Panc1 (cell line): Measurements from ENCODE around the gene ATP2B2. TPM values are rescaled to one million over a fixed set of nuclear protein-coding genes. Genes with fewer than 3 reads are reported as not detected.

Source experiments
- ATAC-seq: fragments of 200-7000 bp; cut with Tn5 transposase; 2 replicates; pipeline ENCODE4 v1.9.1; 2020; ENCODE audit warnings: mild to moderate bottlenecking, moderate library complexity
- BruUV-seq: library from RNA; stranded (reverse); fragments of 400-500 nt; replicated peaks from 2 replicates; lab custom pipeline; 2021; lab: Mats Ljungman, UMichigan
- CTCF ChIA-PET: fragments of 300-600 bp; sonication (Branson Sonifier 250); formaldehyde crosslinking; loops from one replicate; lab custom pipeline; 2022; ENCODE audit warnings: antibody characterized with exemption; lab: Charles Lee
- POLR2A ChIA-PET: fragments of 300-600 bp; sonication (Branson Sonifier 250); formaldehyde crosslinking; loops from one replicate; lab custom pipeline; 2022; ENCODE audit warnings: antibody characterized with exemption; lab: Charles Lee
- DNase-seq: peaks from one replicate; pipeline ENCODE4 v3.0.0-alpha.2; 2010; ENCODE audit warnings: low read depth, low spot score
- H3K27ac ChIP-seq: 2 replicates; pipeline ENCODE4 v1.5.1; 2011; ENCODE audit warnings: mild to moderate bottlenecking, low read length, inconsistent platforms
- H3K27me3 ChIP-seq: fragments of 200-500 bp; sonication (Bioruptor generic); 2 replicates; pipeline ENCODE4 v1.6.0; 2014; ENCODE audit warnings: low read length, inconsistent platforms; ENCODE audit not compliant: control insufficient read depth, insufficient read depth
- H3K36me3 ChIP-seq: fragments of 200-500 bp; sonication (Bioruptor generic); 2 replicates; pipeline ENCODE4 v1.5.1; 2014; ENCODE audit warnings: inconsistent platforms, mild to moderate bottlenecking, low read length, moderate library complexity; ENCODE audit not compliant: control insufficient read depth, insufficient read depth
- H3K4me1 ChIP-seq: 2 replicates; pipeline ENCODE4 v1.5.1; 2011; ENCODE audit warnings: inconsistent platforms, mild to moderate bottlenecking, low read length, moderate library complexity; ENCODE audit not compliant: control insufficient read depth, insufficient read depth
- H3K4me3 ChIP-seq, 2 experiments: 2 replicates each; pipeline ENCODE4 v1.5.1; 2011 to 2012; ENCODE audit warnings: low read depth in 2 of 2, low read length in 2 of 2, mild to moderate bottlenecking in 2 of 2, inconsistent platforms in 1 of 2, moderate library complexity in 1 of 2
- H3K9me3 ChIP-seq: fragments of 200-500 bp; sonication (Bioruptor generic); 2 replicates; pipeline ENCODE4 v1.5.1; 2014; ENCODE audit warnings: low read depth, mild to moderate bottlenecking, inconsistent platforms, low read length, moderate library complexity; ENCODE audit not compliant: control insufficient read depth, insufficient read depth
- POLR2AphosphoS5 ChIP-seq: IDR thresholded peaks from 2 replicates; pipeline ENCODE4 v1.6.1; 2012; ENCODE audit warnings: mild to moderate bottlenecking, low read depth, low read length, moderate library complexity
- SIN3A ChIP-seq: IDR thresholded peaks from 2 replicates; pipeline ENCODE4 v1.6.1; 2012; ENCODE audit warnings: low read depth, mild to moderate bottlenecking, low read length, moderate library complexity, borderline replicate concordance; ENCODE audit not compliant: insufficient read depth
- TCF7L2 ChIP-seq: IDR thresholded peaks from 2 replicates; pipeline ENCODE4 v1.6.1; 2011; ENCODE audit warnings: mild to moderate bottlenecking, low read depth, low read length, inconsistent platforms
- in situ Hi-C: cut with HindIII; loops from 2 replicates; pipeline ENCODE4 v1.10.0; 2016; ENCODE audit warnings: low sequenced_read_pairs, low pct_unique_long_range_greater_than_20kb
- intact Hi-C: fragments of 100-400 bp; cut with micrococcal nuclease; formaldehyde crosslinking; loops from one replicate; pipeline ENCODE4 v1.10.0; 2022; ENCODE audit not compliant: unreplicated experiment
- total RNA-seq: library from RNA; stranded (reverse); gene quantifications from one replicate; pipeline ENCODE4 v1.2.1, GENCODE V29; 2021; ENCODE audit not compliant: unreplicated experiment
- TF ChIP-seq, protein P1 (sequence below): fragments of 450-650 bp; IDR thresholded peaks from 2 replicates; pipeline ENCODE4 v1.5.1; 2017; ENCODE audit warnings: mild to moderate bottlenecking
- TF ChIP-seq, protein P2 (sequence below), 2 experiments: IDR thresholded peaks; 2 replicates each; pipeline ENCODE4 v1.6.1; 2011 to 2012; ENCODE audit warnings: low read depth in 2 of 2, control low read depth in 1 of 2, low read length in 1 of 2, mild to moderate bottlenecking in 1 of 2, moderate library complexity in 1 of 2; ENCODE audit not compliant: insufficient read depth in 1 of 2

The ATP2B2 gene
- total RNA-seq, 1 experiment from 2014 or later = not detected

DNA sequence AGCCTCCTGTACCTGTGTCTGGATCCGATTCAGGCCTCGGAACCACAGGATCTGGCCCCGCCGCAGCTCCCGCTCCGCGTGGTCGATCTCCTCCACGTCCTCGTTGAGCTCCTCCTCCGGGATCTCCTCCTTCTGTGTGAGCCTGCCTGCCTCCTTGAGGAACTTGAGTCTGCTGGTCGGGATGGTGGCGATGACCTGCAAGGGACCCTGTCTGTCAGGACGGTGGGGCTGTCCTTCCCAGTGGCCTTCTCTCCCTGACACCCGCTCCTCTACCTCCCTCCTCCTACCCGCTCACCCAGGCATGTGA is 167.3 kb downstream of the ATP2B2 start:
- Histone ChIP-seq H3K9me3 (no peaks in the 10 kb centered on the region), H3K4me3 (no peak overlapping the region), H3K27ac (no peak overlapping the region), H3K27me3 (no peaks in the 10 kb centered on the region), H3K36me3 (no peaks in the 10 kb centered on the region), H3K4me1 (no peaks in the 10 kb centered on the region)
- ChIA-PET POLR2A (no interaction called here), CTCF (interaction anchor here (0.9 kb wide), 1 partner anchor 97 kb away, joined by 5 read pairs; no protein-coding TSS in a partner anchor)
- TF ChIP-seq, protein P1, sequence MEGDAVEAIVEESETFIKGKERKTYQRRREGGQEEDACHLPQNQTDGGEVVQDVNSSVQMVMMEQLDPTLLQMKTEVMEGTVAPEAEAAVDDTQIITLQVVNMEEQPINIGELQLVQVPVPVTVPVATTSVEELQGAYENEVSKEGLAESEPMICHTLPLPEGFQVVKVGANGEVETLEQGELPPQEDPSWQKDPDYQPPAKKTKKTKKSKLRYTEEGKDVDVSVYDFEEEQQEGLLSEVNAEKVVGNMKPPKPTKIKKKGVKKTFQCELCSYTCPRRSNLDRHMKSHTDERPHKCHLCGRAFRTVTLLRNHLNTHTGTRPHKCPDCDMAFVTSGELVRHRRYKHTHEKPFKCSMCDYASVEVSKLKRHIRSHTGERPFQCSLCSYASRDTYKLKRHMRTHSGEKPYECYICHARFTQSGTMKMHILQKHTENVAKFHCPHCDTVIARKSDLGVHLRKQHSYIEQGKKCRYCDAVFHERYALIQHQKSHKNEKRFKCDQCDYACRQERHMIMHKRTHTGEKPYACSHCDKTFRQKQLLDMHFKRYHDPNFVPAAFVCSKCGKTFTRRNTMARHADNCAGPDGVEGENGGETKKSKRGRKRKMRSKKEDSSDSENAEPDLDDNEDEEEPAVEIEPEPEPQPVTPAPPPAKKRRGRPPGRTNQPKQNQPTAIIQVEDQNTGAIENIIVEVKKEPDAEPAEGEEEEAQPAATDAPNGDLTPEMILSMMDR = no peak
- TF ChIP-seq TCF7L2 (no peak), POLR2AphosphoS5 (no peak), SIN3A (no peak)
- TF ChIP-seq, protein P2, sequence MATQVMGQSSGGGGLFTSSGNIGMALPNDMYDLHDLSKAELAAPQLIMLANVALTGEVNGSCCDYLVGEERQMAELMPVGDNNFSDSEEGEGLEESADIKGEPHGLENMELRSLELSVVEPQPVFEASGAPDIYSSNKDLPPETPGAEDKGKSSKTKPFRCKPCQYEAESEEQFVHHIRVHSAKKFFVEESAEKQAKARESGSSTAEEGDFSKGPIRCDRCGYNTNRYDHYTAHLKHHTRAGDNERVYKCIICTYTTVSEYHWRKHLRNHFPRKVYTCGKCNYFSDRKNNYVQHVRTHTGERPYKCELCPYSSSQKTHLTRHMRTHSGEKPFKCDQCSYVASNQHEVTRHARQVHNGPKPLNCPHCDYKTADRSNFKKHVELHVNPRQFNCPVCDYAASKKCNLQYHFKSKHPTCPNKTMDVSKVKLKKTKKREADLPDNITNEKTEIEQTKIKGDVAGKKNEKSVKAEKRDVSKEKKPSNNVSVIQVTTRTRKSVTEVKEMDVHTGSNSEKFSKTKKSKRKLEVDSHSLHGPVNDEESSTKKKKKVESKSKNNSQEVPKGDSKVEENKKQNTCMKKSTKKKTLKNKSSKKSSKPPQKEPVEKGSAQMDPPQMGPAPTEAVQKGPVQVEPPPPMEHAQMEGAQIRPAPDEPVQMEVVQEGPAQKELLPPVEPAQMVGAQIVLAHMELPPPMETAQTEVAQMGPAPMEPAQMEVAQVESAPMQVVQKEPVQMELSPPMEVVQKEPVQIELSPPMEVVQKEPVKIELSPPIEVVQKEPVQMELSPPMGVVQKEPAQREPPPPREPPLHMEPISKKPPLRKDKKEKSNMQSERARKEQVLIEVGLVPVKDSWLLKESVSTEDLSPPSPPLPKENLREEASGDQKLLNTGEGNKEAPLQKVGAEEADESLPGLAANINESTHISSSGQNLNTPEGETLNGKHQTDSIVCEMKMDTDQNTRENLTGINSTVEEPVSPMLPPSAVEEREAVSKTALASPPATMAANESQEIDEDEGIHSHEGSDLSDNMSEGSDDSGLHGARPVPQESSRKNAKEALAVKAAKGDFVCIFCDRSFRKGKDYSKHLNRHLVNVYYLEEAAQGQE (IDR thresholded peaks at IDR 0.05; ENCODE audit: insufficient read depth in 1 of 2, low read depth in 2 of 2, low read length in 1 of 2) = no peak
- BruUV-seq = no TSS peak
- intact Hi-C loops (no loop called here), in situ Hi-C loops (no loop called here)
- DNase-seq (no peak), ATAC-seq (no peak)

GRCh38 chr3:10337323-10338163 is 167.8 kb downstream of the ATP2B2 start:
- no peaks in the 10 kb centered on the region for H3K27me3 ChIP-seq
- no peaks in the 10 kb centered on the region for H3K36me3 ChIP-seq
- no TSS peak for BruUV-seq
- in situ Hi-C loops = no loop called here
- ChIA-PET CTCF (interaction anchor here (0.9 kb wide), 1 partner anchor 98 kb away, joined by 5 read pairs; no protein-coding TSS in a partner anchor), POLR2A (interaction anchor here (0.7 kb wide), 1 partner anchor 28 kb away, joined by 5 read pairs; no protein-coding TSS in a partner anchor)
- H3K27ac ChIP-seq = no peak overlapping the region
- no peak overlapping the region for H3K4me3 ChIP-seq
- TF ChIP-seq, protein P2 (IDR thresholded peaks at IDR 0.05; ENCODE audit: insufficient read depth in 1 of 2, low read depth in 2 of 2, low read length in 1 of 2) = no peak
- TF ChIP-seq SIN3A (no peak), POLR2AphosphoS5 (no peak), TCF7L2 (no peak)
- TF ChIP-seq, protein P1 = no peak
- ATAC-seq (no peak), DNase-seq (no peak)
- H3K9me3 ChIP-seq = no peaks in the 10 kb centered on the region
- no peaks in the 10 kb centered on the region for H3K4me1 ChIP-seq
- intact Hi-C loops = no loop called here
